HFFc6 (cell line): ENCODE data around the gene DCAF4. TPM values are rescaled to one million over a fixed set of nuclear protein-coding genes. Genes with fewer than 3 reads are reported as not detected.

Experiments used
- DNase-seq: peaks from one replicate; pipeline ENCODE4 v3.0.0-alpha.2; 2018
- H3K27ac Mint-ChIP-seq: 2 replicates; pipeline ENCODE4 v1.8.0; 2020; ENCODE audit warnings: mild to moderate bottlenecking, mixed read lengths
- H3K27me3 Mint-ChIP-seq: 2 replicates; pipeline ENCODE4 v1.8.0; 2021; ENCODE audit warnings: mild to moderate bottlenecking, moderate library complexity, mixed read lengths; ENCODE audit not compliant: insufficient read depth
- H3K36me3 Mint-ChIP-seq: 2 replicates; pipeline ENCODE4 v1.8.0; 2021; ENCODE audit warnings: low read depth, mixed read lengths
- H3K4me1 Mint-ChIP-seq: 2 replicates; pipeline ENCODE4 v1.8.0; 2020; ENCODE audit warnings: low read depth, mixed read lengths
- H3K4me3 Mint-ChIP-seq: 2 replicates; pipeline ENCODE4 v1.8.0; 2020; ENCODE audit warnings: mild to moderate bottlenecking, moderate library complexity, mixed read lengths
- H3K9me3 Mint-ChIP-seq: 2 replicates; pipeline ENCODE4 v1.8.0; 2020; ENCODE audit warnings: mild to moderate bottlenecking, mixed read lengths
- CTCF ChIP-seq: fragments of 200-600 bp; sonication (generic); IDR thresholded peaks from 2 replicates; pipeline ENCODE4 v1.5.0; 2021; ENCODE audit warnings: antibody characterized with exemption, mild to moderate bottlenecking
- total RNA-seq, 6 experiments: library from RNA; stranded (reverse); fragmentation: NEBNext Ultra II Directional; extraction: Animal tissue kit (Norgen Biotek cat#: 25700); gene quantifications; 2 replicates in 1 of 6; 3 replicates in 5 of 6; pipeline ENCODE4 v1.2.3, GENCODE V29; 2021

Gene DCAF4
- total RNA-seq, 6 experiments from 2014 or later, result 14.4 to 20.0 (median 16.2) TPM

- 0 out of 2 replicates have a peak, but pooled peaks cover 4% of the 10 kb centered on the region for H3K9me3 Mint-ChIP-seq
- peak overlapping the region; percentile 51 for H3K27ac Mint-ChIP-seq
- peaks cover 37% of the 10 kb centered on the region for H3K4me1 Mint-ChIP-seq
- no peak for TF ChIP-seq CTCF
- peak; percentile 93 for DNase-seq
- H3K27me3 Mint-ChIP-seq, result peaks cover 8% of the 10 kb centered on the region
- peaks cover 25% of the 10 kb centered on the region for H3K36me3 Mint-ChIP-seq
- peak overlapping the region; percentile 32; the same call in 1 of the 2 replicates for H3K4me3 Mint-ChIP-seq
Observed at GRCh38 chr14:72962829-72963312, 36.6 kb downstream of the DCAF4 start.

DNA sequence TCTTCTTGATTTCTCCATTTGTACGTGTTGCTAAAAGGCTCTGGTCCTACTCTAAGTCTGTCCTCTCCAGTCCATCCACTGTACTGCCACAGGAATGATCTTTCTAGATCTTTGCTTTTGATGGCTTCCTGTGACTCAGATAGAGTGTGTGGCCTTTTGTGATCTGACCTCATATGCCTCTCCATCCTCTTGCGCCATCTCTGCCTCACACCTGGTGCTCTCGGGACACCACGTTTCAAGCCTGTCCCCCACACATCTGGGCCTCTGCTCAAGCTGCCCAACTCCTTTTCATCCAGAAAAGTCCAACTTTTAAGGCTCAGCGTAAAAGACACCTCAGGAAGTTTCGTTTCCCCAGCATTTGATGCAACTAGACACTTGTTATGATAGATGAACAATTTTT lies 39.0 kb downstream of the DCAF4 start:
- Mint-ChIP-seq H3K4me1 (peaks cover 37% of the 10 kb centered on the region), H3K27ac (peak overlapping the region; percentile 15; the same call in 1 of the 2 replicates), H3K36me3 (peaks cover 29% of the 10 kb centered on the region), H3K9me3 (0 out of 2 replicates have a peak, but pooled peaks cover 4% of the 10 kb centered on the region), H3K4me3 (no peak overlapping the region), H3K27me3 (peaks cover 8% of the 10 kb centered on the region)
- TF ChIP-seq CTCF, result no peak
- peak; percentile 32 for DNase-seq

DNA sequence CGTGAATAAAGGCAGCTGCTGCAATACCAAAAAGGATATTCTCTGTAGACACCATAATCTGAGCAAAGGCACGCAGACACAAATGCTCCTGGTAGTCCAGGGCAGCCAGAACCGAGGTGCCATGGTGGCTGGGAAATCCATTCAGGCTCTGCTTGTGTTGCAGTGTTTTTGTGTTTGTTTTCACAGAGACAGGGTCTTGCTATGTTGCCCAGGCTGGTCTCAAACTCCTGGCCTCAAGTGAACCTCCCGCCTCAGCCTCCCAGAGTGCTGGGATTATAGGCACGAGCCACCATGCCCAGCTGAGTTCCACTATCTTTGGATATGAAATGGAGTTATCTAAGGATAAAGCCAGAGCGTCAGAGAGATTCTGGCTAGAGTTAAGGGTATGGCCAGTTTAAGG lies 39.8 kb downstream of the DCAF4 start:
- no peak for TF ChIP-seq CTCF
- Mint-ChIP-seq H3K4me3 (no peak overlapping the region), H3K36me3 (peaks cover 22% of the 10 kb centered on the region), H3K4me1 (peaks cover 35% of the 10 kb centered on the region), H3K9me3 (0 out of 2 replicates have a peak, but pooled peaks cover 4% of the 10 kb centered on the region), H3K27ac (no peak overlapping the region), H3K27me3 (peaks cover 8% of the 10 kb centered on the region)
- DNase-seq, result no peak

DNA sequence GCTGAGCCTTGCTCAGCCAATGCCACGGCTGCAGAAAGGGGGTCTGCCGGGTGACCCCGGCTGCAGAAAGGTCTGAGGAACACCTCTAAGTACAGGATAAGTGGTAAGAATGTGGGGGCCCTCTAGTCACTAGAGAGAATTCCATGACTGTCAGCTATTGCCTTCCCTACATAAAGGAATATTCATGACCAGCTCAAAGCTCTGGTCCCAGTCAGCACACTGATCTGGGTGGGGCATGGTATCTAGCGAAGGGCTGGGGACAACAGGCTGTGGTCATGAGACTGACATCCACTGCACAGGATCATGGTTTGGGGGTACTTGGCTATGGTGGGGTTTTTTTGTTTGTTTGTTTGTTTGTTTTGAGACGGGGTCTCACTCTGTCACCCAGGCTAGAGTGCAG lies 42.1 kb downstream of the DCAF4 start:
- H3K4me3 Mint-ChIP-seq, result no peak overlapping the region
- peaks cover 21% of the 10 kb centered on the region for H3K36me3 Mint-ChIP-seq
- H3K27me3 Mint-ChIP-seq, result 0 out of 2 replicates have a peak, but pooled peaks cover 2% of the 10 kb centered on the region
- H3K27ac Mint-ChIP-seq, result no peak overlapping the region
- DNase-seq, result no peak
- peaks cover 14% of the 10 kb centered on the region for H3K4me1 Mint-ChIP-seq
- no peak for TF ChIP-seq CTCF
- H3K9me3 Mint-ChIP-seq, result no peaks in the 10 kb centered on the region

GRCh38 chr14:72970058-72970630 lies 43.9 kb downstream of the DCAF4 start:
- Mint-ChIP-seq H3K4me1 (peaks cover 9% of the 10 kb centered on the region), H3K4me3 (no peak overlapping the region), H3K27ac (no peak overlapping the region), H3K27me3 (0 out of 2 replicates have a peak, but pooled peaks cover 2% of the 10 kb centered on the region), H3K9me3 (no peaks in the 10 kb centered on the region), H3K36me3 (peaks cover 19% of the 10 kb centered on the region)
- TF ChIP-seq CTCF, result no peak
- DNase-seq, result no peak
